Measurements from ENCODE around the gene HCFC1. TPM values are rescaled to one million over a fixed set of nuclear protein-coding genes. Genes with fewer than 3 reads are reported as not detected.

The HCFC1 gene
- total and polyA plus RNA-seq, 2 experiments from 2014 or later, result 12.6 to 26.4 TPM

DNA sequence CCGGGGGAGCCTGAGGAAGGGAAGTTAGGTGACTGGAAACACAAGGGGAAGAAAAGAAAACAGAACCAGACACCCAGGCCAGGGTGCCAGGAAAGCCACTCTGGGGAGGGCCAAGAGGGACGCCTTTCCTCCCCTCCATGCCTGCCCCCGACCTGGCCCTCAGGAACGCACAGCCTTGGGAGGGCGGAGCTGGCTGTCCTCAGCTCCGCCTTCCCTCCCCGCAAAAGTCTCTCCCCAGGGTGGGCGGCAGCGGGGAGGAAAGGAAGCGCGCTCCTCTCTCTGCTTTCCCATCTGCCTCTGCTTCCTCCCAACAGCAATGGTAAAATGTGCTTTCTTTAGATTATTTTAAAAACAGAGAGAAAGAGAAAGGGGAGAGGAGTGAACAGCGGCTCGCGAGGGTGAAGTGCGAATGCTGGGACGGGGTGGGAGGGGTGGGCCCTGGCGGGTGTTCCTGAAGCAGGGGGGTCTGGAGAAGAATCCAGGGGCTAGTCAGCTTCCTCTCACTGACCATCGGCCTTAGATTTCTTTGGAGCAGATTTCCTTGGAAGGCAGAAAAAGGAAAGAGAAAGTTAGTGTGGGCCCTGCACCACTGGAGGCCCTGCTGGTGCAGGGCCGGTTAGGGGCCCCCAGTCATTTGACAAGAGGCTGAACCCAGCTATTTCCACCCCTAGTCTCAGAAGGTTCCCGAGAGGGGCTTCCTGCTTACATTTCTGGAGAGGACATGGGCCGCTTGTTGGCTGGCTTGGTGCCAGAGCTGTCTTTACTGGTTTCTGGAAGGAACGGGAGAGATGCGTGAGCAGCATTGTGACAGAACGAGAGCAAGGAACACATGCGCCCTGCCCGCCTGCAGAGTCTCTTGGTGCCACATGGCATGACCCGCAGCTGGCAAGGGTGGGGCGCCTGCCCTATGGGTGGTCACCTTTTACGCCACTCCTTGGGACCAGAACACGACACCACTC lies 22.5 kb downstream of the HCFC1 start:
- no peaks in the 10 kb centered on the region for H3K27me3 ChIP-seq (replicated peaks; ENCODE audit: insufficient read depth)
- WGBS, 2 experiments (ENCODE audit: low coverage in 1 of 2, low lambda C conversion rate in 2 of 2, missing lambda C conversion rate in 2 of 2), result 70 to 84% methylated on average over 13 to 21 of the region's 30 CpGs
- H3K9me2 ChIP-seq (ENCODE audit: insufficient read depth), result no peaks in the 10 kb centered on the region
- no peaks in the 10 kb centered on the region for H3K9me3 ChIP-seq (ENCODE audit: low read depth)
- in situ Hi-C loops (cut with MboI), result no loop called here
- no peak overlapping the region for H3K27ac ChIP-seq
- no peaks in the 10 kb centered on the region for H3F3A ChIP-seq (ENCODE audit: insufficient read depth)
- no peak for DNase-seq
- no peak overlapping the region for H3K4me2 ChIP-seq (ENCODE audit: unreplicated experiment)
- H4K20me1 ChIP-seq (ENCODE audit: insufficient read depth), result no peaks in the 10 kb centered on the region
- no peaks in the 10 kb centered on the region for H3K79me2 ChIP-seq (ENCODE audit: insufficient read depth)
- H2AFZ ChIP-seq, result no peak overlapping the region
- no peaks in the 10 kb centered on the region for H3K4me1 ChIP-seq (ENCODE audit: insufficient read depth)
- TF ChIP-seq EZH2 (IDR thresholded peaks at IDR 0.05; ENCODE audit: insufficient read depth, poor library complexity, severe bottlenecking), result no peak
- TF ChIP-seq EZH2phosphoT487 (IDR thresholded peaks at IDR 0.05; ENCODE audit: insufficient read depth, low read depth), result no peak
- no peaks in the 10 kb centered on the region; the same call in 1 of the 2 replicates for H3K36me3 ChIP-seq (ENCODE audit: low read depth)
- no peak overlapping the region for H3K4me3 ChIP-seq
- no peak overlapping the region for H3K9ac ChIP-seq

DNA sequence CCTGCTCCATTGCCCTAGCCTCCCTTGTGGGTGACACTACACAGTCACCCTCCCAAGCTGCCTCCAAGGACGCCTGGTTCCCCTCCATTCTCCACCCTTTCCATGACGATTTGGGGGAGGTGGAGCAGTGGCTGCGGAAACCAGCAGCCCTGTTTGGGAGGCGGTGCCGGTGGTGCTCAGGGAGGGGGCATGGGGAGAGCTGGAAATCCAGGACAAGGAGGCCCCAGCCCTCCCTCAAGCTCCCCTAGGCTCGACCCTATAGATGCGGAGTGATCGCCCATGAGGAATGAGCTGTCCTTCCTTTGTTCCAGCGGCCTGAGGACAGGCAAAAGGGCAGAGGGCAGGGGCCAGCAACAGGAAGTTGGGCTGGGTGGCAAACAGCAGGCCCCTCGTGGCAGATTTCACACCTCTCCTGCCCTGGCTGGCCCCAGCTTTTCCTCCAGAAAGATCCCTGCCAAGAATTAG lies 23.6 kb downstream of the HCFC1 start:
- in situ Hi-C loops (cut with MboI), result no loop called here
- TF ChIP-seq EZH2 (IDR thresholded peaks at IDR 0.05; ENCODE audit: insufficient read depth, poor library complexity, severe bottlenecking) (no peak), EZH2phosphoT487 (IDR thresholded peaks at IDR 0.05; ENCODE audit: insufficient read depth, low read depth) (no peak)
- Histone ChIP-seq H3K9me3 (ENCODE audit: low read depth) (no peaks in the 10 kb centered on the region), H3K9me2 (ENCODE audit: insufficient read depth) (no peaks in the 10 kb centered on the region), H3K9ac (no peak overlapping the region), H2AFZ (no peak overlapping the region), H3K4me1 (ENCODE audit: insufficient read depth) (no peaks in the 10 kb centered on the region), H3K79me2 (ENCODE audit: insufficient read depth) (no peaks in the 10 kb centered on the region), H3K36me3 (ENCODE audit: low read depth) (no peaks in the 10 kb centered on the region; the same call in 1 of the 2 replicates), H3K27ac (no peak overlapping the region), H3K4me2 (ENCODE audit: unreplicated experiment) (no peak overlapping the region), H3F3A (ENCODE audit: insufficient read depth) (no peaks in the 10 kb centered on the region), H4K20me1 (ENCODE audit: insufficient read depth) (no peaks in the 10 kb centered on the region), H3K4me3 (no peak overlapping the region), H3K27me3 (replicated peaks; ENCODE audit: insufficient read depth) (no peaks in the 10 kb centered on the region)
- WGBS, 2 experiments (ENCODE audit: low coverage in 1 of 2, low lambda C conversion rate in 2 of 2, missing lambda C conversion rate in 2 of 2), result 75 to 79% methylated on average over 5 to 10 of the region's 10 CpGs
- no peak for DNase-seq

DNA sequence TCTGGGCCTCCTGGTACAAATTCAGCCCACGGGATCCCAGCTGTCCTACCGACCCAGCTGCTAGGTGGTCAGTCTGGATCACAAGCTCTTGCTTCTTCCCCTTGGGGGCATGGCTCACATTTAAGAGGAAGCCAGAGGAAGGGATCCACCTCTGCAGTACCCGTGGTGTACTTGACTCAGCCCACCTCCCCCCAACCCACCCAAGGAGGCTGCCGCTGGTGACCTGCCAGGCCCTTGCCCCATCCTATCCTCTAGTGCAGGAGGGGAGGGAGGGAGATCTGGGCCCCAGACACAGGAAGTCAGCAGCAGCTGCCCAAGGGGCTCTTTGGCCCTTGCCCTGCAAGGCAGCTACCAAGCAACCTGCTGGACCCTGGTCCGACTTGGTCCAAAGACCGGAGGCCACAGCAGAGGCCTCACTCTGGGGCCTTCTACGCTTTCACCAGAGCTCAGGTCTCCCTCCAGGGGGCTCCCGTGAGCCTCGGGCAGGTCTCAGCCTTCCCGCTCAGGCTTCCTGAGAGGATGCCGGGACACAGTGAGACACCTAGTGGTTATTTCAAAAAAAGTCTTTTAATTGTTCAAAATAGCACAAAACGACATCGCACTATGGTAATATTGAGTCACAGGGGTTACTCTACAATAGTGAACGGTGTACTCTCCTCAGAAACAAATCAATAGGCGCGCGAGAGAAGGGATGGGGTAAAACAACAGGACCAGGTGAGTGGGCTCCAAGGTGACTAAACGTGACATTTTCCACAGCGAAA lies 24.4 kb downstream of the HCFC1 start:
- H3K4me3 ChIP-seq, result no peak overlapping the region
- TF ChIP-seq EZH2 (IDR thresholded peaks at IDR 0.05; ENCODE audit: insufficient read depth, poor library complexity, severe bottlenecking), result no peak
- no peak for TF ChIP-seq EZH2phosphoT487 (IDR thresholded peaks at IDR 0.05; ENCODE audit: insufficient read depth, low read depth)
- H3K27me3 ChIP-seq (replicated peaks; ENCODE audit: insufficient read depth), result no peaks in the 10 kb centered on the region
- whole genome bisulfite sequencing, 2 experiments (ENCODE audit: low coverage in 1 of 2, low lambda C conversion rate in 2 of 2, missing lambda C conversion rate in 2 of 2), result 21 to 27% methylated on average over 14 to 17 of the region's 19 CpGs
- no peak overlapping the region for H3K4me2 ChIP-seq (ENCODE audit: unreplicated experiment)
- no peak overlapping the region for H3K9ac ChIP-seq
- H4K20me1 ChIP-seq (ENCODE audit: insufficient read depth), result no peaks in the 10 kb centered on the region
- H3K9me3 ChIP-seq (ENCODE audit: low read depth), result no peaks in the 10 kb centered on the region
- H3K4me1 ChIP-seq (ENCODE audit: insufficient read depth), result no peaks in the 10 kb centered on the region
- no peak overlapping the region for H2AFZ ChIP-seq
- H3K27ac ChIP-seq, result no peak overlapping the region
- no peaks in the 10 kb centered on the region for H3K79me2 ChIP-seq (ENCODE audit: insufficient read depth)
- in situ Hi-C loops (cut with MboI), result no loop called here
- DNase-seq, result peak; percentile 87
- no peaks in the 10 kb centered on the region; the same call in 1 of the 2 replicates for H3K36me3 ChIP-seq (ENCODE audit: low read depth)
- no peaks in the 10 kb centered on the region for H3F3A ChIP-seq (ENCODE audit: insufficient read depth)
- no peaks in the 10 kb centered on the region for H3K9me2 ChIP-seq (ENCODE audit: insufficient read depth)
